Retinal pigment epithelial cell (primary cell): ENCODE results near the gene CNTD1.

ENCODE experiments used
- DNase-seq: peaks from one replicate; pipeline ENCODE4 v3.0.0-alpha.2; 2010; ENCODE audit warnings: low read depth
- H3K4me3 ChIP-seq: 2 replicates; pipeline ENCODE4 v1.5.1; 2011; ENCODE audit warnings: mild to moderate bottlenecking, low read length, control low read depth, moderate library complexity
- CTCF ChIP-seq: conservative IDR thresholded peaks from 2 replicates; pipeline ENCODE4 v1.5.1; 2011; ENCODE audit warnings: low read depth, low read length, control low read depth, inconsistent platforms

CNTD1 gene

GRCh38 chr17:42798383-42799380 lies at the start of gene CNTD1, which contains the start of gene COA3:
Gene CNTD1 (plus strand): TSS chr17:42798861. CDS start chr17:42799068, 207 bp downstream.
Gene COA3 (minus strand): TSS chr17:42798704. CDS start chr17:42798681, 23 bp downstream.
- peak; percentile 48 for DNase-seq
- peak within 1 kb of the TSS; percentile 79 for H3K4me3 ChIP-seq
- no peak for TF ChIP-seq CTCF

GRCh38 chr17:42748908-42749798 lies 49.5 kb upstream of the CNTD1 start:
- TF ChIP-seq CTCF = no peak
- DNase-seq = no peak

GRCh38 chr17:42750739-42751344 lies 47.8 kb upstream of the CNTD1 start:
- no peak for TF ChIP-seq CTCF
- H3K4me3 ChIP-seq = no peak overlapping the region
- no peak for DNase-seq

More at GRCh38 chr17:42748908-42749798, 49.5 kb upstream of the CNTD1 start:
- no peak overlapping the region for H3K4me3 ChIP-seq

GRCh38 chr17:42751628-42752027 lies 47.0 kb upstream of the CNTD1 start:
- DNase-seq = no peak
- no peak overlapping the region for H3K4me3 ChIP-seq
- no peak for TF ChIP-seq CTCF

GRCh38 chr17:42754782-42755181 lies 43.9 kb upstream of the CNTD1 start:
- no peak for TF ChIP-seq CTCF
- H3K4me3 ChIP-seq = no peak overlapping the region
- no peak for DNase-seq

GRCh38 chr17:42759982-42760651 lies 38.5 kb upstream of the CNTD1 start:
- no peak for TF ChIP-seq CTCF
- no peak for DNase-seq
- peak overlapping the region; percentile 30 for H3K4me3 ChIP-seq
